Hippocampal formation (tissue), 2 donors: ENCODE data around the gene HTR3C.

Experiments
- DNase-seq, 2 donors: peaks; one replicate each; lab custom pipeline; 2025; lab: John Stamatoyannopoulos, UW

The HTR3C gene

DNA sequence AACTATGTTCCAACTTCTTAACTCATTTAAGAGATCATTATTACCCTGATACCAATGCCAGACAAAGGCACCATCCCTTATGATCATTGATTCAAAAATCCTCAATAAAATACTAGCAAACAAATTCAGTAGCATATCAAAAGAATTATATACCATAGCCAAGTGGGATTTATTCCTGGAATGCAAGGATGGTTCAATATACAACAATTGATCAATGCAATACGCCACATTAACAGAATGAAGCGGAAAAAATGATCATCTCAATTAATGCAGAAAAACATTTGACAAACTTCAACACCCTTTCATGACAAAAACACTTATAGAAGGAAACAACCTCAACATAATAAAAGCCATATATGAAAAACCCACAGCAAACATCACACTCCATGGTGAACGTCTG, 39.4 kb downstream of the HTR3C start:
- DNase-seq: no peak

DNA sequence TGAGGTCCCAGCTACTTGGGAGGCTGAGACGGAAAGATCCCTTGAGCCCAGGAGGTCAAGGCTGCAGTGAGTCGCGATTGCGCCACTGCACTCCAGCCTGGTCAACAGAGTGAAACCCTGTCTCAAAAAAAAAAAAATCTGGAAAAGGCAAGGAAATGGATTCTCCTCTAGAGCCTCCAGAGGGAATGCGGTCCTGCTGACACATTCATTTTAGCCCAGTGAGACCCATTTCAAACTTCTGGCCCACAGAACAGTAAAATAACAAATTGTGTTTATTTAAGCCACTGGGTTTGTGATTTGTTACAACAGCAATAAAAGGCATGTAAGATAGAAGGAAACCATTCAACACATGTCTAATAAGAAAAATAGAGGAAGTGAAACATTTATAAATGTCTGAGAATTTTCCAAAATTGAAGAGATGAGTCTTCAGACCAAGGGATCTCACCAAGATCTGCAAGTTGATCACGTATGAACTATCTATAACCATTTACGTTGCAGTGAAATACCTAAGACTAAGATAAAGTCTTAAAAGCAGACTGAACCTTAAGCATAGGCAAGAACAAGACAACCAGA, 44.0 kb downstream of the HTR3C start, which contains the start of gene HTR3E:
TSS of gene HTR3E (plus strand) at position 254 of the 573 bp plus-strand sequence. CDS start 466 bp downstream, outside the sequence.
- DNase-seq: no peak

GRCh38 chr3:184097556-184097955, 44.7 kb downstream of the HTR3C start:
- no peak for DNase-seq

- DNase-seq: no peak
These were observed 47.2 kb downstream of the HTR3C start for GRCh38 chr3:184099806-184100686.
